ENCODE measurements around the gene ACAA2. TPM values are rescaled to one million over a fixed set of nuclear protein-coding genes. Genes with fewer than 3 reads are reported as not detected.

Gene ACAA2
- total RNA-seq, 2 donors from 2014 or later: 42.8 to 44.8 TPM

GRCh38 chr18:49846718-49847470 lies 33.6 kb upstream of the ACAA2 start:
- no peaks in the 10 kb centered on the region for H3K9me3 ChIP-seq
- peaks cover 0 to 2% of the 10 kb centered on the region in 2 donors for H3K36me3 ChIP-seq (replicated peaks in 1 of 2; ENCODE audit: insufficient read depth in 1 of 2, low read depth in 2 of 2)
- ATAC-seq: no peak
- no peak overlapping the region for H3K27ac ChIP-seq
- H3K27me3 ChIP-seq: no peaks in the 10 kb centered on the region
- H3K4me1 ChIP-seq: no peaks in the 10 kb centered on the region
- 81 to 82% methylated on average over 10 of the region's 10 CpGs for WGBS, 2 donors
- no peak for TF ChIP-seq CTCF (IDR thresholded peaks at IDR 0.05)
- TF ChIP-seq POLR2A (IDR thresholded peaks at IDR 0.05): no peak
- no peak for DNase-seq
- no peak overlapping the region for H3K4me3 ChIP-seq
- intact Hi-C loops (cut with DNase I): no loop called here

DNA sequence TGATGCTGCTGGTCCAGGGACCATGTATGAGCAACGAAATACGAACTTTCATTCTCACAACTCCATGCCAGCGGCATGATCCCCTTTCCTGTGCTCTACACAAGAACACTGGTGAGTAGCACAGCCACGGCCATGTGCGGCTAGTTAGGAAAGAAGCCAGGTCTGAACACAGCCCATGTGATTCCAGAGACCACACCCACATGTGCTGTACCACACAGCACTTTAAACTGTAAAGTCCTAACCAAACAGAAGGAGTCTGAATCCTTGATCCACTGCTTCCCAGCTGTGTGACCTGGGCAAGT lies 33.0 kb upstream of the ACAA2 start:
- 74 to 91% methylated on average over 5 of the region's 5 CpGs for WGBS, 2 donors
- intact Hi-C loops (cut with DNase I): no loop called here
- ATAC-seq: no peak
- no peaks in the 10 kb centered on the region for H3K9me3 ChIP-seq
- TF ChIP-seq POLR2A (IDR thresholded peaks at IDR 0.05) (no peak), CTCF (IDR thresholded peaks at IDR 0.05) (no peak)
- DNase-seq: no peak
- no peaks in the 10 kb centered on the region for H3K4me1 ChIP-seq
- H3K4me3 ChIP-seq: no peak overlapping the region
- H3K27me3 ChIP-seq: no peaks in the 10 kb centered on the region
- H3K36me3 ChIP-seq (replicated peaks in 1 of 2; ENCODE audit: insufficient read depth in 1 of 2, low read depth in 2 of 2): peaks cover 0 to 3% of the 10 kb centered on the region in 2 donors
- no peak overlapping the region for H3K27ac ChIP-seq

- intact Hi-C loops (cut with DNase I): no loop called here
- 70 to 85% methylated on average over 6 of the region's 6 CpGs for WGBS, 2 donors
- Histone ChIP-seq H3K4me1 (no peaks in the 10 kb centered on the region), H3K36me3 (replicated peaks in 1 of 2; ENCODE audit: insufficient read depth in 1 of 2, low read depth in 2 of 2) (peaks cover 0 to 5% of the 10 kb centered on the region in 2 donors), H3K4me3 (no peak overlapping the region), H3K9me3 (no peaks in the 10 kb centered on the region), H3K27ac (no peak overlapping the region), H3K27me3 (no peaks in the 10 kb centered on the region)
- DNase-seq: no peak
- no peak for ATAC-seq
- TF ChIP-seq POLR2A (IDR thresholded peaks at IDR 0.05): no peak
Measured at GRCh38 chr18:49845629-49846360, 32.5 kb upstream of the ACAA2 start.

GRCh38 chr18:49844903-49845302 lies 31.6 kb upstream of the ACAA2 start:
- Histone ChIP-seq H3K27ac (no peak overlapping the region), H3K36me3 (replicated peaks in 1 of 2; ENCODE audit: insufficient read depth in 1 of 2, low read depth in 2 of 2) (peaks cover 0 to 5% of the 10 kb centered on the region in 2 donors), H3K9me3 (no peaks in the 10 kb centered on the region), H3K27me3 (no peaks in the 10 kb centered on the region), H3K4me1 (no peaks in the 10 kb centered on the region), H3K4me3 (no peak overlapping the region)
- intact Hi-C loops (cut with DNase I): no loop called here
- no peak for DNase-seq
- no peak for ATAC-seq
- no peak for TF ChIP-seq POLR2A (IDR thresholded peaks at IDR 0.05)
- TF ChIP-seq CTCF (IDR thresholded peaks at IDR 0.05): no peak
- WGBS, 2 donors: 100% methylated on average over 1 of the region's 1 CpG

DNA sequence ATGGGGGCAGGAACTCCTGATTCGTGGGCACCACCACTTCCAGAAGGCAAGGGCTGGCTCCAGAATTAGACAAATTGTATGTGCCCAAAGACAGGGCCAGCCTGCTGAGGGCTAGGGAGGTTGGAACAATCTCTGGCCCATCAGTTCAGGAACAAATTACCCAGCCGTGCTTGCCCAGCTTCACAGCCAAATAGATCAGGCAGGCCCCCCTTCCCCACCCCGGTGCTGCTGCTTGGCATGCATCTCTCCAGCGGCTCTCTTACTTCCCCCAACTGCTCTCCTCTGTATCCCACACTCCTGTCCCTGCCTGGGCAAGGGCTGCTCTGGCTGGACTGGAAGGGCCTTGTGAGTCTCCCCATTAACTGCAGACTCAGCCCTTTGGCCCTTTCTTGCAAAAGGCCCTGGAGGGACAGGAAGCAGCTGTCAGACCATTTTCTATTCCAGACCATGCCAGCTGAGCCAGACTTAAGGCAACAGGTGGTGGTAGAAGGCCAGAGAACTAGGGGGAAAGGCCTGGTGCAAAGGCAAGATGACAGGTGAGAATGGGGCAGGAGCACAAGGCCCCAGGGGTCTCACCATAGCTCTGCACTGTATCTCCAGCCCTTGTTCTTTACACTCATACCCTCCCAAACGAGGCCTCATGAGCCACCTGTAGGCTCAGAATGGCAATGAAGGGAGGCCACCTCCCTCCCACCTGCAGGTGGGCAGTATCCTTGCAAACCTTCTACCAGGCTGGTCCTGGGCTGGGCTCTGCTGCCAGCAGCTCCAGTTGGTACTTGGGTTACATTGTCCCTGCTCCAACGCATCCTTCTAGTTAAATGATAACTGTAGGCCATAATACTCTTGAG lies 30.7 kb upstream of the ACAA2 start:
- intact Hi-C loops (cut with DNase I): no loop called here
- Histone ChIP-seq H3K9me3 (no peaks in the 10 kb centered on the region), H3K27me3 (no peaks in the 10 kb centered on the region), H3K4me3 (no peak overlapping the region), H3K27ac (no peak overlapping the region), H3K36me3 (replicated peaks in 1 of 2; ENCODE audit: insufficient read depth in 1 of 2, low read depth in 2 of 2) (peaks cover 0 to 5% of the 10 kb centered on the region in 2 donors), H3K4me1 (no peaks in the 10 kb centered on the region)
- no peak for ATAC-seq
- DNase-seq: no peak
- 89 to 90% methylated on average over 5 to 6 of the region's 6 CpGs for WGBS, 2 donors
- no peak for TF ChIP-seq POLR2A (IDR thresholded peaks at IDR 0.05)
- TF ChIP-seq CTCF (IDR thresholded peaks at IDR 0.05): no peak
